Keratinocyte (primary cell): Measurements from ENCODE around the gene GPNMB. TPM values are rescaled to one million over a fixed set of nuclear protein-coding genes. Genes with fewer than 3 reads are reported as not detected.

Experiments used
- DNase-seq: peaks from one replicate; pipeline ENCODE4 v3.0.0-alpha.2; 2011; ENCODE audit warnings: low read depth, missing footprints, low spot score
- FAIRE-seq: peaks from 2 replicates; lab custom pipeline; 2011; peaks lifted over from hg19 to GRCh38; lab: Jason Lieb, UNC
- H2AFZ ChIP-seq: 2 replicates; pipeline ENCODE4 v1.6.0; 2012; ENCODE audit warnings: low read length, control low read depth, inconsistent platforms; ENCODE audit not compliant: control insufficient read depth
- H3K27ac ChIP-seq: 2 replicates; pipeline ENCODE4 v1.5.1; 2011; ENCODE audit warnings: low read length; ENCODE audit not compliant: control insufficient read depth, insufficient read depth
- H3K27me3 ChIP-seq: 3 replicates; pipeline ENCODE4 v1.6.0; 2011; ENCODE audit warnings: low read length; ENCODE audit not compliant: control insufficient read depth, insufficient read depth; ENCODE audit errors: extremely low read depth
- H3K36me3 ChIP-seq, 2 experiments: 2 replicates in 1 of 2; 3 replicates in 1 of 2; pipeline ENCODE4 v1.5.1; 2011; ENCODE audit warnings: low read length in 2 of 2, mild to moderate bottlenecking in 1 of 2; ENCODE audit not compliant: control insufficient read depth in 2 of 2, insufficient read depth in 2 of 2; ENCODE audit errors: extremely low read depth in 1 of 2
- H3K4me1 ChIP-seq: 3 replicates; pipeline ENCODE4 v1.5.1; 2011; ENCODE audit warnings: low read length; ENCODE audit not compliant: control insufficient read depth, insufficient read depth; ENCODE audit errors: extremely low read depth
- H3K4me2 ChIP-seq: 3 replicates; pipeline ENCODE4 v1.6.0; 2011; ENCODE audit warnings: low read depth, low read length; ENCODE audit not compliant: control insufficient read depth, insufficient read depth; ENCODE audit errors: extremely low read depth
- H3K4me3 ChIP-seq, 3 experiments: fragments of 200-600 bp in 1 of 3; sonication (generic) in 1 of 3; 2 replicates in 2 of 3; 3 replicates in 1 of 3; pipeline ENCODE4 v1.5.1; 2011 to 2016; ENCODE audit warnings: low read length in 3 of 3, mild to moderate bottlenecking in 3 of 3, control low read depth in 2 of 3, inconsistent platforms in 1 of 3, low read depth in 1 of 3, mixed read lengths in 1 of 3, mixed run types in 1 of 3, moderate library complexity in 1 of 3; ENCODE audit not compliant: control insufficient read depth in 2 of 3, insufficient read depth in 2 of 3; ENCODE audit errors: extremely low read depth in 1 of 3
- H3K79me2 ChIP-seq: 2 replicates; pipeline ENCODE4 v1.6.0; 2012; ENCODE audit warnings: low read length; ENCODE audit not compliant: control insufficient read depth, insufficient read depth
- H3K9ac ChIP-seq: 3 replicates; pipeline ENCODE4 v1.6.0; 2011; ENCODE audit warnings: low read length; ENCODE audit not compliant: control insufficient read depth, insufficient read depth; ENCODE audit errors: extremely low read depth
- H3K9me1 ChIP-seq: 3 replicates; pipeline ENCODE4 v1.6.0; 2011; ENCODE audit warnings: low read length; ENCODE audit not compliant: control insufficient read depth, insufficient read depth; ENCODE audit errors: extremely low read depth
- H3K9me3 ChIP-seq: 2 replicates; pipeline ENCODE4 v1.5.1; 2012; ENCODE audit warnings: low read depth, low read length; ENCODE audit not compliant: control insufficient read depth
- H4K20me1 ChIP-seq: 3 replicates; pipeline ENCODE4 v1.6.0; 2011; ENCODE audit warnings: low read length; ENCODE audit not compliant: control insufficient read depth, insufficient read depth; ENCODE audit errors: extremely low read depth
- EZH2 ChIP-seq: IDR thresholded peaks from one replicate; pipeline ENCODE4 v1.6.1; 2012; ENCODE audit warnings: inconsistent platforms, mild to moderate bottlenecking, low read length, moderate library complexity
- dilution Hi-C: fragments of 300-500 bp; cut with MboI; formaldehyde crosslinking; loops from one replicate; pipeline ENCODE4 v1.7.0; 2020; ENCODE audit warnings: low sequenced_read_pairs; ENCODE audit not compliant: extremely low pct_ligation_motif_present
- polyA plus RNA-seq, 5 experiments: library from polyadenylated mRNA; depleted of rRNA in 3 of 5; stranded (reverse) in 3 of 5; stranded (forward) in 1 of 5; unstranded in 1 of 5; fragments of >200 nt; gene quantifications; 1 replicate in 1 of 5; 2 replicates in 3 of 5; 3 replicates in 1 of 5; pipeline versions ENCODE4 v1.2.1 to v1.2.3, GENCODE V29; 2011 to 2012; ENCODE audit warnings: missing spikeins in 2 of 5, low read depth in 1 of 5, low replicate concordance in 1 of 5
- TF ChIP-seq, protein P1 (sequence below), 3 experiments: IDR thresholded peaks in 1 of 3; conservative IDR thresholded peaks in 1 of 3; optimal IDR thresholded peaks in 1 of 3; 2 replicates in 2 of 3; 3 replicates in 1 of 3; pipeline versions ENCODE3 to v1.5.1; 2011; ENCODE audit warnings: low read length in 3 of 3, mild to moderate bottlenecking in 3 of 3, moderate library complexity in 2 of 3, control low read depth in 1 of 3, inconsistent platforms in 1 of 3; ENCODE audit not compliant: insufficient read depth in 2 of 3; ENCODE audit errors: extremely low read depth in 1 of 3

Gene GPNMB
- polyA plus RNA-seq, 1 donor (not counting 4 experiments of a cell fraction or from before 2014, with no cell fraction given): 142 TPM

DNA sequence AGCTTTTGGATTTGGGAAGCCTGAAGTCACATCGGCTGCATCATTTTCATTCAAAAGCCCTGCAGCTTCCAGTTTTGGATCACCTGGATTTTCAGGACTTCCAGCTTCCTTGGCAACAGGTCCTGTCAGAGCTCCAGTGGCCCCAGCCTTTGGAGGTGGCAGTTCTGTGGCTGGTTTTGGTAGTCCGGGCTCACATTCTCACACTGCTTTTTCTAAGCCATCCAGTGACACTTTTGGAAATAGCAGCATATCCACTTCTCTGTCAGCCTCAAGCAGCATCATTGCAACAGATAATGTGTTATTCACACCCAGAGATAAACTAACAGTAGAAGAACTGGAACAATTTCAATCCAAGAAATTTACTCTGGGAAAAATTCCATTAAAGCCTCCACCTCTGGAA lies 46.2 kb upstream of the GPNMB start:
- dilution Hi-C loops: no loop called here
- Histone ChIP-seq H3K79me2 (no peaks in the 10 kb centered on the region), H3K9ac (no peak overlapping the region), H3K9me3 (no peaks in the 10 kb centered on the region), H3K36me3 (peaks cover 9 to 18% of the 10 kb centered on the region in 2 experiments), H3K9me1 (no peaks in the 10 kb centered on the region), H3K27ac (no peak overlapping the region), H3K27me3 (no peaks in the 10 kb centered on the region), H4K20me1 (no peaks in the 10 kb centered on the region), H2AFZ (no peak overlapping the region), H3K4me3 (no peak overlapping the region), H3K4me2 (no peak overlapping the region), H3K4me1 (no peaks in the 10 kb centered on the region)
- no peak for DNase-seq
- TF ChIP-seq EZH2: no peak
- TF ChIP-seq, protein P1, sequence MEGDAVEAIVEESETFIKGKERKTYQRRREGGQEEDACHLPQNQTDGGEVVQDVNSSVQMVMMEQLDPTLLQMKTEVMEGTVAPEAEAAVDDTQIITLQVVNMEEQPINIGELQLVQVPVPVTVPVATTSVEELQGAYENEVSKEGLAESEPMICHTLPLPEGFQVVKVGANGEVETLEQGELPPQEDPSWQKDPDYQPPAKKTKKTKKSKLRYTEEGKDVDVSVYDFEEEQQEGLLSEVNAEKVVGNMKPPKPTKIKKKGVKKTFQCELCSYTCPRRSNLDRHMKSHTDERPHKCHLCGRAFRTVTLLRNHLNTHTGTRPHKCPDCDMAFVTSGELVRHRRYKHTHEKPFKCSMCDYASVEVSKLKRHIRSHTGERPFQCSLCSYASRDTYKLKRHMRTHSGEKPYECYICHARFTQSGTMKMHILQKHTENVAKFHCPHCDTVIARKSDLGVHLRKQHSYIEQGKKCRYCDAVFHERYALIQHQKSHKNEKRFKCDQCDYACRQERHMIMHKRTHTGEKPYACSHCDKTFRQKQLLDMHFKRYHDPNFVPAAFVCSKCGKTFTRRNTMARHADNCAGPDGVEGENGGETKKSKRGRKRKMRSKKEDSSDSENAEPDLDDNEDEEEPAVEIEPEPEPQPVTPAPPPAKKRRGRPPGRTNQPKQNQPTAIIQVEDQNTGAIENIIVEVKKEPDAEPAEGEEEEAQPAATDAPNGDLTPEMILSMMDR (optimal IDR thresholded peaks at IDR 0.05 in 1 of 3, IDR thresholded peaks at IDR 0.05 in 1 of 3, conservative IDR thresholded peaks at IDR 0.05 in 1 of 3; ENCODE audit: extremely low read depth in 1 of 3, insufficient read depth in 2 of 3, low read length in 3 of 3): no peak
- FAIRE-seq: peak; percentile 58

DNA sequence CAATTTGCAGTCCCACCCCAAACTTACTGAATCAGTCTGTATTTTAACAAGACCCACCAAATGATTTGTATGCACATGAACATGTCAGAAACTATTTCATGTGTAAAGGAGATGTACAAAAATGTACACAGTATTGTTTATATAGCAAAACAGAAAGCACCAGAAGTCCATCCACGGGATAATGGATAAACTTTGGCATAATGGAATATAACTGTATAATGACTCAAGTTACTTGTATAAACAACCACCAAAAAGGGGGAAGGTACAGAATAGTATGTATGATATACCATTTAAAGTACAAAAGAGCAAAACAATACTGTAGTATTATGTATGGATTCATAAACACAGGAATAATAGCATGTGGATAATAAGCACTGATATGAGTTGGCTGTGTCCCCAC lies 42.3 kb upstream of the GPNMB start:
- H3K9ac ChIP-seq: no peak overlapping the region
- no peak for DNase-seq
- no peak overlapping the region for H3K27ac ChIP-seq
- H3K4me2 ChIP-seq: no peak overlapping the region
- FAIRE-seq: no peak
- H3K9me1 ChIP-seq: no peaks in the 10 kb centered on the region
- dilution Hi-C loops: no loop called here
- no peaks in the 10 kb centered on the region for H3K9me3 ChIP-seq
- no peaks in the 10 kb centered on the region for H3K27me3 ChIP-seq
- no peaks in the 10 kb centered on the region for H3K79me2 ChIP-seq
- H3K4me3 ChIP-seq: no peak overlapping the region
- TF ChIP-seq, protein P1 (optimal IDR thresholded peaks at IDR 0.05 in 1 of 3, IDR thresholded peaks at IDR 0.05 in 1 of 3, conservative IDR thresholded peaks at IDR 0.05 in 1 of 3; ENCODE audit: extremely low read depth in 1 of 3, insufficient read depth in 2 of 3, low read length in 3 of 3): no peak
- TF ChIP-seq EZH2: no peak
- H2AFZ ChIP-seq: no peak overlapping the region
- no peaks in the 10 kb centered on the region for H4K20me1 ChIP-seq
- peaks cover 16% of the 10 kb centered on the region for H3K4me1 ChIP-seq
- H3K36me3 ChIP-seq: peaks cover 8% of the 10 kb centered on the region in 2 experiments
